Right lobe of liver (tissue), 4 donors: ENCODE data around the gene ATG7.

Experiments
- CTCF ChIP-seq, 4 donors: fragments of 200-600 bp in 3 of 4; fragments of 450-650 bp in 1 of 4; IDR thresholded peaks; one replicate each; pipeline versions ENCODE4 v1.5.1 to v1.8.0; 2016 to 2022; ENCODE audit warnings: antibody characterized with exemption in 4 of 4, mild to moderate bottlenecking in 2 of 4
- POLR2A ChIP-seq: fragments of 450-650 bp; IDR thresholded peaks from one replicate; pipeline ENCODE4 v1.6.1; 2017; ENCODE audit warnings: antibody characterized with exemption, mild to moderate bottlenecking
- donor health status: DM: no; HTN: no; CAD: no.
- donor health status: DM: no; HTN: no; CAD: no.
- donor health status: DM: no; HTN: yes; CAD: no.

GRCh38 chr3:11367143-11367693 lies 95.0 kb downstream of the ATG7 start:
- TF ChIP-seq POLR2A (no peak), CTCF (IDR thresholded peaks at IDR 0.05) (no peak)
